MM.1S (cell line): Measurements from ENCODE around the gene RIN1.

Source experiments
- DNase-seq: peaks from one replicate; pipeline ENCODE4 v3.0.0-alpha.2; 2015
- H2AFZ ChIP-seq: fragments of 300-600 bp; sonication (generic); 2 replicates; pipeline ENCODE4 v1.6.0; 2016; ENCODE audit warnings: antibody characterized with exemption, low read length
- H3F3A ChIP-seq: fragments of 300-600 bp; sonication (generic); 2 replicates; pipeline ENCODE4 v1.6.1; 2016; ENCODE audit warnings: mild to moderate bottlenecking, antibody characterized with exemption, low read length, moderate library complexity, mixed read lengths; ENCODE audit not compliant: insufficient read depth
- H3K27ac ChIP-seq: fragments of 300-600 bp; sonication (generic); 2 replicates; pipeline ENCODE4 v1.5.1; 2016; ENCODE audit warnings: mild to moderate bottlenecking, low read length
- H3K27me3 ChIP-seq: fragments of 300-600 bp; sonication (generic); replicated peaks from 2 replicates; pipeline ENCODE4 v1.6.0; 2016; ENCODE audit warnings: low read length; ENCODE audit not compliant: insufficient read depth
- H3K36me3 ChIP-seq: fragments of 300-600 bp; sonication (generic); replicated peaks from 2 replicates; pipeline ENCODE4 v1.6.1; 2016; ENCODE audit warnings: mild to moderate bottlenecking, low read length, mixed read lengths; ENCODE audit not compliant: insufficient read depth
- H3K4me1 ChIP-seq: fragments of 300-600 bp; sonication (generic); 2 replicates; pipeline ENCODE4 v1.6.1; 2016; ENCODE audit warnings: low read length, mixed read lengths
- H3K4me2 ChIP-seq: fragments of 300-600 bp; sonication (generic); 2 replicates; pipeline ENCODE4 v1.6.0; 2016; ENCODE audit warnings: low read depth, low read length
- H3K4me3 ChIP-seq: fragments of 300-600 bp; sonication (generic); 2 replicates; pipeline ENCODE4 v1.5.1; 2016; ENCODE audit warnings: low read length, mixed read lengths
- H3K79me2 ChIP-seq: fragments of 300-600 bp; sonication (generic); 2 replicates; pipeline ENCODE4 v1.6.1; 2016; ENCODE audit warnings: mixed run types, low read length, mixed read lengths
- H3K9ac ChIP-seq: fragments of 300-600 bp; sonication (generic); 2 replicates; pipeline ENCODE4 v1.6.1; 2016; ENCODE audit warnings: low read length, mixed read lengths
- H3K9me2 ChIP-seq: fragments of 300-600 bp; sonication (generic); replicated peaks from 2 replicates; pipeline ENCODE4 v1.6.1; 2016; ENCODE audit warnings: mild to moderate bottlenecking, low read length, mixed read lengths; ENCODE audit not compliant: insufficient read depth
- H3K9me3 ChIP-seq: fragments of 300-600 bp; sonication (generic); replicated peaks from 2 replicates; pipeline ENCODE4 v1.6.1; 2016; ENCODE audit warnings: mild to moderate bottlenecking, low read length, mixed read lengths; ENCODE audit not compliant: insufficient read depth
- H4K20me1 ChIP-seq: fragments of 300-600 bp; sonication (generic); 2 replicates; pipeline ENCODE4 v1.6.1; 2016; ENCODE audit warnings: mild to moderate bottlenecking, low read length, moderate library complexity, mixed read lengths; ENCODE audit not compliant: insufficient read depth
- EZH2 ChIP-seq: fragments of 300-600 bp; sonication (generic); optimal IDR thresholded peaks from 2 replicates; pipeline ENCODE3; 2017; ENCODE audit warnings: low read depth, mild to moderate bottlenecking, antibody characterized with exemption, low read length, mixed read lengths
- EZH2phosphoT487 ChIP-seq: fragments of 300-600 bp; sonication (generic); IDR thresholded peaks from 2 replicates; pipeline ENCODE4 v1.6.1; 2018; ENCODE audit warnings: antibody characterized with exemption, low read length
- TF ChIP-seq, protein P1 (sequence below): fragments of 300-600 bp; sonication (generic); IDR thresholded peaks from 2 replicates; pipeline ENCODE4 v1.5.1; 2016; ENCODE audit warnings: antibody characterized with exemption, low read length, mixed read lengths

Gene RIN1

DNA sequence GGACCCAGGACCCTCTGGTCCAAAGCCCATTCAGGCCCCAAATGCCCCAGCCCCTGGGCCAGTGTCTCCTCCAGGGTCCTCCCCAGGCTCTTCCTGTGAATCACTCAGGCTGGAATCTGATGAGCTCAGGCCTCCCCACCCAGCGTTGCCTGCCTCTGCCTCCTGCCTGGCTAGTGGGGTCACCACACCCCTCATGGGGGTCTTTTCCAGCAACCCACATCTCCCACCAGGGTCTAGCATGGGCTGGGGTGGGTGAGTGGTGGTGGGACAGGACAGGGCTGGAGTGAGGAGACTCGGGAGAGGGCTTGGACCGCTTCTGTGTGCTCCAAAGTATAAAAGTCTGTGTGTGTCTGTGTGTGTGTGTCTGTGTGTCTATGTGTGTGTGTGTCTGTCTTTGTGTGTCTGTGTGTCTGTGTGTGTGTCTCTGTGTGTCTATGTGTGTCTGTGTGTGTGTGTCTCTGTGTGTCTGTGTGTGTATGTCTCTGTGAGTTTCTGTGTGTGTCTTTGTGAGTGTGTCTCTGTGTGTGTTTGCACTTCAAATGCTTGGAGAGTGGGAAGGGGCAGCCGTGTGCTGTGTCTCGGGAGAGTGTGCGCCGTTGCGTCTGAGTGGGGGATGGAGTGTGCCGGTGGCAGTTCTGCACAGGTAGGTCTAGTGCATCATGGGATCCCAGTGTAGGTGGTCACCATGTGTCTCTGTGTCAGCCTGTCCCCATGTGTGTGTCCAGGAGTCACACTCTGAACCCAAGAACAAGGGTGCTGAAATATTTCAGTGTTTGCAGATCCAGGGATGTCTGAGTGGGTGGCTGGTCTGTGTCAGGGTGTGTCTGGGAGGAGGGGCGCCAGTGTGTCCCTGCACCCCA is 8.8 kb downstream of the RIN1 start:
- Histone ChIP-seq H3K27me3 (peaks cover 35% of the 10 kb centered on the region), H3K4me2 (no peak overlapping the region), H3K4me3 (no peak overlapping the region), H3F3A (no peaks in the 10 kb centered on the region), H4K20me1 (no peaks in the 10 kb centered on the region), H3K9me2 (no peaks in the 10 kb centered on the region), H3K79me2 (no peaks in the 10 kb centered on the region), H3K9me3 (no peaks in the 10 kb centered on the region), H3K27ac (no peak overlapping the region), H3K9ac (no peak overlapping the region), H3K4me1 (no peaks in the 10 kb centered on the region), H3K36me3 (no peaks in the 10 kb centered on the region), H2AFZ (no peak overlapping the region)
- TF ChIP-seq, protein P1, sequence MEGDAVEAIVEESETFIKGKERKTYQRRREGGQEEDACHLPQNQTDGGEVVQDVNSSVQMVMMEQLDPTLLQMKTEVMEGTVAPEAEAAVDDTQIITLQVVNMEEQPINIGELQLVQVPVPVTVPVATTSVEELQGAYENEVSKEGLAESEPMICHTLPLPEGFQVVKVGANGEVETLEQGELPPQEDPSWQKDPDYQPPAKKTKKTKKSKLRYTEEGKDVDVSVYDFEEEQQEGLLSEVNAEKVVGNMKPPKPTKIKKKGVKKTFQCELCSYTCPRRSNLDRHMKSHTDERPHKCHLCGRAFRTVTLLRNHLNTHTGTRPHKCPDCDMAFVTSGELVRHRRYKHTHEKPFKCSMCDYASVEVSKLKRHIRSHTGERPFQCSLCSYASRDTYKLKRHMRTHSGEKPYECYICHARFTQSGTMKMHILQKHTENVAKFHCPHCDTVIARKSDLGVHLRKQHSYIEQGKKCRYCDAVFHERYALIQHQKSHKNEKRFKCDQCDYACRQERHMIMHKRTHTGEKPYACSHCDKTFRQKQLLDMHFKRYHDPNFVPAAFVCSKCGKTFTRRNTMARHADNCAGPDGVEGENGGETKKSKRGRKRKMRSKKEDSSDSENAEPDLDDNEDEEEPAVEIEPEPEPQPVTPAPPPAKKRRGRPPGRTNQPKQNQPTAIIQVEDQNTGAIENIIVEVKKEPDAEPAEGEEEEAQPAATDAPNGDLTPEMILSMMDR: no peak
- TF ChIP-seq EZH2phosphoT487 (no peak), EZH2 (no peak)
- DNase-seq: no peak

DNA sequence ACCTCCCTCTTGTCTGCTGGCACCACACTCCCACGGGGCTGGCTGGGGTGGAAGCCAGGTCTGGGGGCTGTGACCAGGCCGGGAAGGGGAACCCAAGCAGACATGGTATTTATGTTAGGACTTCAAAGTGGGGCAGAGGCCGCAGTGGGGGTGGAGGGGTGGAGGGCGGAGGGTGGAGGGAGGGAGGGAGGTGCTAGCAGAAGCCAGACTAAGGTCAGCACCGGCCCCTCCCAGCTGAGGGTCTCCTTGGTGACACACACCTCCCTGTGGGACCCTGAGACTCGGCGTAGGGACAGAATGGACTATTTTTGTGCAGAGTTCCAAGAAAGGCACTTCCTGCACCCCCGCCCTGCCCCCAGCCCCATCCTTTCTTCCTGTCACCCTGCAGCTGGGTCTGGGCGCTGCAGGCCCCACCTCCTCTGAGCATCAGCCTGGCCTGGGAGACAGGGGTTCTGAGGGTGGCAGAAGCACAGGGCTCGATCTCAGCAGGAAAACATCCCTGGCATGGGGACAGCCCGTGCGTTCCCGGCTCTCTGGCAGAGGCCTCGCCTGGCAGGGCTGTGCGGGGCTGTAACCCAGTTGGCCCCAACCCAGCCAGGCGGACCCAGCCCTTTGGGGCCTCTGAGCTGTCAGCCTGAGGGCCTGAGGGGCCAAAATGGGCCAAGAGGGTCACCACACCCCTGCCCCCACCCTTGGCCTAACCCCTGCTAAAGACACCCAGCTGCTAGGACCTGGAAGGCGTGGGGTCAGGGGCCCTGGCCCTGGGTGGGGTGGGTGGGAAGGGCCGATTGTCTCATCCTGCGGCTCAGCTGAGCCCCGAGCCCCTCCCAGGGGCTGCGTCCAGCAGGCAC is 9.7 kb downstream of the RIN1 start:
- peaks cover 34% of the 10 kb centered on the region for H3K27me3 ChIP-seq
- no peaks in the 10 kb centered on the region for H3K36me3 ChIP-seq
- H3K79me2 ChIP-seq: no peaks in the 10 kb centered on the region
- H3K9me2 ChIP-seq: no peaks in the 10 kb centered on the region
- no peak overlapping the region for H3K4me2 ChIP-seq
- DNase-seq: no peak
- no peaks in the 10 kb centered on the region for H3F3A ChIP-seq
- no peak overlapping the region for H3K4me3 ChIP-seq
- no peaks in the 10 kb centered on the region for H3K4me1 ChIP-seq
- no peak overlapping the region for H3K9ac ChIP-seq
- H3K9me3 ChIP-seq: no peaks in the 10 kb centered on the region
- no peak overlapping the region for H3K27ac ChIP-seq
- no peak overlapping the region for H2AFZ ChIP-seq
- no peaks in the 10 kb centered on the region for H4K20me1 ChIP-seq
- TF ChIP-seq EZH2phosphoT487 (no peak), EZH2 (no peak)
- TF ChIP-seq, protein P1: no peak

GRCh38 chr11:66325263-66325671 is 11.0 kb downstream of the RIN1 start:
- no peak overlapping the region for H3K27ac ChIP-seq

More at GRCh38 chr11:66325263-66325671, 11.0 kb downstream of the RIN1 start:
- Histone ChIP-seq H3K4me1 (no peaks in the 10 kb centered on the region), H3K27me3 (peaks cover 23% of the 10 kb centered on the region), H3K36me3 (no peaks in the 10 kb centered on the region), H4K20me1 (no peaks in the 10 kb centered on the region), H3K4me3 (no peak overlapping the region), H3K9ac (no peak overlapping the region), H2AFZ (no peak overlapping the region), H3K79me2 (no peaks in the 10 kb centered on the region), H3K4me2 (no peak overlapping the region), H3F3A (no peaks in the 10 kb centered on the region), H3K9me3 (no peaks in the 10 kb centered on the region), H3K9me2 (no peaks in the 10 kb centered on the region)
- no peak for DNase-seq
- TF ChIP-seq EZH2: no peak
- TF ChIP-seq, protein P1: no peak
- TF ChIP-seq EZH2phosphoT487: no peak
